GM12801 (cell line): Measurements from ENCODE around the gene TRAF3.

ENCODE experiments used
- CTCF ChIP-seq: IDR thresholded peaks from one replicate; pipeline ENCODE4 v1.5.1; 2011; ENCODE audit warnings: control low read depth; ENCODE audit not compliant: insufficient read length; ENCODE audit errors: extremely low read depth

The TRAF3 gene

GRCh38 chr14:102782974-102783373, 5.7 kb downstream of the TRAF3 start:
- TF ChIP-seq CTCF = no peak

- TF ChIP-seq CTCF = no peak
These were observed 7.8 kb downstream of the TRAF3 start for GRCh38 chr14:102784892-102785594.

DNA sequence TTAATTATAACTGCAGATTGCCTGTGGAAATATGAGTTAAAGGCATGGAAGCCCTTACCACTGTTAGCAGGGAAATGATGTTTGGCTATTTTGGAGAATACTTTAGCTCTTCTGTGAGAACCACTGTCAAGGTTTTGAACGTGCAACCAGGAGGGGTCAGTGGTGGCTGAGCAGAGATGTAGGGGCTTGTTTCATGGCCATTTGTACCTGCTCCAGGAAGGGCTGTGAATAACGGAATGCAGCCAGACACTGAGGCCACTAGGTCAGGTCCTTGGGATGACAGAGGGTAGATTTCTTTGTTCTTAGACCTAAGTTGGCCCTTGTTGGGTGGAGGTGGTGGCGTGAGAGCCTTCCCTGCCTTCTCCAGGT, 8.3 kb downstream of the TRAF3 start:
- TF ChIP-seq CTCF = no peak

DNA sequence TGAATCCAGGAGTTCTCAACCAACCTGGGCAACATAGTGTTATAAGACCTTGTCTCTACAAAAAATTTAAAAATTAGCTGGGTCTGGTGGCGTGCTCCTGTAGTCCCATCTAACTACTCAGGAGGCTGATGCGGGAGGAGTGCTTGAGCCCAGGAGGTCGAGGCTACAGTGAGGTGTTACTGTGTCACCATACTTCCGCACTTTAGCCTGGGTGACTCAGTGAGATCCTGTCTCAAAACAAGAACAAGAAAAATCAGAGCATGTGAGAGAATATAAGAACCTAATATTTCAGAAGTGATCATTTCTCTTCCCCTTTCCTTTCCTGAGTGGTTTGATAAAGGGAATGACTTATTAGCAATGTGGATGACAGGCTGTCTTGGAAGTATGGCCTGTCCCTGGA, 9.5 kb downstream of the TRAF3 start:
- TF ChIP-seq CTCF = no peak

GRCh38 chr14:102789349-102789748, 12.1 kb downstream of the TRAF3 start:
- no peak for TF ChIP-seq CTCF

DNA sequence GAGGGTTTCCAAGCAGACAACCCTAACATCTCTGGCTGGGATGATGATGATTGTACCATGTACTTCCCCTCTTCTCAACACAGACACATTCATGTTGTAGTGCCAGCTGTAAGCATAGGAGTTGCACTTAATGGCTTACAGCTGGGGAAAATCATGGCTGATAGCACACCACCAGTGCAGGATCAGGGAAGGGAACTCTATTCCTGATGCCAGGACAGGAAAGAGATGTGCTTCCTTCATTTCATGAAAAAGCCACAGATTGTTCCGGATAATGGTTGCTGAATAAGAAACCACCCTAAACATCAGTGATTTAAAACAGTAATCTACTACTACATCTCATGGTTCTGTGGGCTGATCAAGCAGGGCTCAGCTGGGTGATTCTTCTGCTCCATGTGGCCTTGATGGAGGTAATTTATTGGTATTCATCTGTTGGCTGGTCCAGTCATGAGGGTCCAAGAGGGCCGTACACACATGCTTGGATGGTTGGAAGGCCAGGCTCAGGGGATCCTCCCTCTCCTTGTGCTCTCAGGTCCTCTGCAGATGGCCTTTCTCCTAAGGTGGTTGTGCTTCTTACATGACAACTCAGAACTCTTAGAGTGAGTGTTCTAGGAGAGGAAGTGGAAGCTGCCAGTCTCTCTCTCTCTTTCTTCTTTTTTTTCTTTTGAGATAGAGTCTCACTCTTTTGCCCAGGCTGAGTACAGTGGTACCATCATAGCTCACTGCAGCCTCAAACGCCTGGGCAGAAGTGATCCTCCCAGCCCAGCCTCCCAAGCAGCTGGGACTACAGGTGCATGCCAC, 16.5 kb downstream of the TRAF3 start:
- TF ChIP-seq CTCF = no peak

DNA sequence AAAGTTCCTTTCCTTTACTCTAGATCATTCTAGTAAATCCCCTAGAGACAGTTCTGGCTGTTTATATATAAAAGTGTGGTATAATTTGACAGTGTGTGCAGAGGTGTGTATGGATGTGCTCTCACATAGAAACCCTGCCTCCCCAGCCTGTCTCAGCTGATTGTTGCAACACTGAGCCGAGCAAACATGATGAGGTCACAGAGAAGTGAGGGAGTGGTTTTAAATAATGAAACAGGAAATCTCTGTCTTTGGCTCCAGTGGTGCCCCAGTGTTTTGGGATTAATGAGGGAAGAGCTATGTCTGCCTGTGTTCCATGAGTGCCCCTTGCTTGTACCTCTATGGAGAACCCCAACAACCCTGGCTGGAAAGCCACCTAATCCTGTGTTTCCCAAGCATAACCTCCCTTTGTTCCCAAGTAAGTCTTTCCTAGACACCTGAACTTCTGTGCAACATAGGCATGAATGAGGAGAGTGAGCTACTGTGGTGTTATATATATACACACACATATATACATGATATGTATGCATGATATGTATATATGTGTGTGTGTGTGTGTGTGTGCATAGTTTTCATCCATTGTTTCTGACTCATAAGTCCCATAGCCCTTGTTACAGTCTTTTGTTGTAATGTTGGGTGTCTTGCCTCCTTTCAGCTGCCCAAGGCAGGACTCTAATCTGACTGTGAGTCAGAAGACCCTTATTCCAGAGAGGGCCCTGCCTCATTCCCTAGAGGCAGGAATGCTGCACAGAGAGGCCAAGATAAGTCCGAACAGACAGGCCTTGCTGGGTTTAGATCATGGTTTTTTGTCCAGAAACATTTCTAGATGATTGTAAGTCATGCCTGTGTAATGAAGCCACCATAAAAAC, 18.0 kb downstream of the TRAF3 start:
- TF ChIP-seq CTCF = no peak
